OCI-LY3 (cell line): ENCODE results near the gene EXOSC7.

Experiments
- CTCF ChIP-seq: fragments of 200-600, 300-600 bp; sonication (generic); IDR thresholded peaks from 2 replicates; pipeline ENCODE4 v1.5.1; 2014; ENCODE audit warnings: antibody characterized with exemption, low read length, low read depth
- EZH2phosphoT487 ChIP-seq: fragments of 200-600 bp; shearing (Covaris generic); IDR thresholded peaks from 2 replicates; pipeline ENCODE4 v1.6.1; 2018; ENCODE audit warnings: antibody characterized with exemption, mixed run types, low read depth

- TF ChIP-seq CTCF (no peak), EZH2phosphoT487 (no peak)
Measured at GRCh38 chr3:44942202-44942921, 33.7 kb upstream of the EXOSC7 start.
